B cell (primary cell): ENCODE results near the gene RCSD1. TPM values are rescaled to one million over a fixed set of nuclear protein-coding genes. Genes with fewer than 3 reads are reported as not detected.
A peak's percentile ranks its signal among the peaks of the same experiment; 100 is the strongest.

Source experiments
- ATAC-seq: fragments of 200-7000 bp; cut with Tn5 transposase; one replicate; pipeline ENCODE4 v1.10.0; 2021; ENCODE audit warnings: low read depth, mild to moderate bottlenecking, moderate number of reproducible peaks, moderate library complexity
- CTCF ChIA-PET: fragments of 350-600 bp; sonication (Branson Sonifier 250); formaldehyde crosslinking; loops from one replicate; lab custom pipeline; 2021; ENCODE audit warnings: antibody characterized with exemption, inconsistent platforms; lab: Charles Lee
- POLR2A ChIA-PET: fragments of 350-600 bp; sonication (Branson Sonifier 250); formaldehyde crosslinking; loops from one replicate; lab custom pipeline; 2021; ENCODE audit warnings: antibody characterized with exemption; lab: Charles Lee
- DNase-seq: peaks from one replicate; pipeline ENCODE4 v3.0.0; 2013
- H2AFZ ChIP-seq: 2 replicates; pipeline ENCODE4 v1.6.1; 2012; ENCODE audit warnings: mild to moderate bottlenecking, low read depth, low read length; ENCODE audit not compliant: insufficient read depth, poor library complexity, severe bottlenecking
- H3K27ac ChIP-seq, 2 donors: 1 replicate in 1 of 2; 2 replicates in 1 of 2; pipeline ENCODE4 v1.5.1; 2012 to 2013; ENCODE audit warnings: low read length in 2 of 2, mild to moderate bottlenecking in 2 of 2, moderate library complexity in 1 of 2
- H3K27me3 ChIP-seq, 4 experiments: fragments of 200-600 bp in 1 of 4; sonication (generic) in 1 of 4; replicated peaks in 1 of 4; 1 replicate in 2 of 4; 2 replicates in 2 of 4; pipeline versions ENCODE4 v1.6.1 to v1.7.0; 2013 to 2016; ENCODE audit warnings: low read length in 3 of 4, mild to moderate bottlenecking in 2 of 4, mixed read lengths in 1 of 4, moderate library complexity in 1 of 4; ENCODE audit not compliant: insufficient read depth in 4 of 4, control insufficient read depth in 3 of 4; ENCODE audit errors: control extremely low read depth in 1 of 4
- H3K36me3 ChIP-seq, 2 experiments: replicated peaks in 1 of 2; 1 replicate in 1 of 2; 2 replicates in 1 of 2; pipeline versions ENCODE4 v1.6.1 to v1.7.1; 2013; ENCODE audit warnings: low read length in 1 of 2; ENCODE audit not compliant: insufficient read depth in 2 of 2, control insufficient read depth in 1 of 2; ENCODE audit errors: control extremely low read depth in 1 of 2, extremely low read depth in 1 of 2
- H3K4me1 ChIP-seq, 2 donors: fragments of 200-600 bp in 1 of 2; sonication (generic) in 1 of 2; 1 replicate in 1 of 2; 2 replicates in 1 of 2; pipeline versions ENCODE4 v1.5.1 to v1.6.1; 2013 to 2017; ENCODE audit warnings: low read length in 2 of 2; ENCODE audit not compliant: control insufficient read depth in 2 of 2, insufficient read depth in 2 of 2
- H3K4me2 ChIP-seq: replicated peaks from 2 replicates; pipeline ENCODE3; 2012; ENCODE audit warnings: mild to moderate bottlenecking, low read depth, low read length; ENCODE audit not compliant: poor library complexity, severe bottlenecking
- H3K4me3 ChIP-seq, 5 experiments: fragments of 200-600 bp in 1 of 5; sonication (generic) in 1 of 5; 1 replicate in 3 of 5; 2 replicates in 2 of 5; pipeline versions ENCODE4 v1.5.1 to v1.7.0; 2011 to 2016; ENCODE audit warnings: low read length in 4 of 5, mild to moderate bottlenecking in 4 of 5, low read depth in 2 of 5, control low read depth in 1 of 5, moderate library complexity in 1 of 5; ENCODE audit not compliant: insufficient read depth in 1 of 5; ENCODE audit errors: control extremely low read depth in 1 of 5, extremely low read depth in 1 of 5
- H3K79me2 ChIP-seq: fragments of 200-600 bp; sonication (generic); one replicate; pipeline ENCODE4 v1.6.0; 2016; ENCODE audit warnings: low read length; ENCODE audit not compliant: control insufficient read depth, insufficient read depth
- H3K9ac ChIP-seq: fragments of 200-600 bp; sonication (generic); 2 replicates; pipeline ENCODE4 v1.6.1; 2017; ENCODE audit warnings: mild to moderate bottlenecking, low read length, moderate library complexity
- H3K9me3 ChIP-seq, 3 donors: one replicate each; pipeline versions ENCODE4 v1.6.1 to v1.7.1; 2013; ENCODE audit warnings: low read length in 2 of 3; ENCODE audit not compliant: control insufficient read depth in 2 of 3, insufficient read depth in 1 of 3; ENCODE audit errors: control extremely low read depth in 1 of 3
- H4K20me1 ChIP-seq: 2 replicates; pipeline ENCODE4 v1.6.0; 2012; ENCODE audit warnings: mild to moderate bottlenecking, low read length; ENCODE audit not compliant: insufficient read depth, control insufficient read depth, poor library complexity, severe bottlenecking
- H3K27ac Mint-ChIP-seq: one replicate; pipeline ENCODE4 v1.8.0; 2021; ENCODE audit warnings: mixed read lengths
- H3K27me3 Mint-ChIP-seq: one replicate; pipeline ENCODE4 v1.8.0; 2021; ENCODE audit warnings: mixed read lengths
- H3K4me1 Mint-ChIP-seq: one replicate; pipeline ENCODE4 v1.8.0; 2021; ENCODE audit warnings: mixed read lengths
- H3K4me3 Mint-ChIP-seq: one replicate; pipeline ENCODE4 v1.8.0; 2021; ENCODE audit warnings: mixed read lengths
- H3K9me3 Mint-ChIP-seq: one replicate; pipeline ENCODE4 v1.8.0; 2022; ENCODE audit warnings: mixed read lengths; ENCODE audit not compliant: insufficient read depth
- CTCF ChIP-seq: fragments of 200-600 bp; IDR thresholded peaks from one replicate; pipeline ENCODE4 v1.8.0; 2022; ENCODE audit warnings: antibody characterized with exemption, mild to moderate bottlenecking
- EZH2 ChIP-seq: IDR thresholded peaks from 2 replicates; pipeline ENCODE4 v1.6.1; 2012; ENCODE audit warnings: borderline replicate concordance, low read depth, mild to moderate bottlenecking, moderate library complexity, low read length; ENCODE audit not compliant: insufficient read depth, poor library complexity, severe bottlenecking
- WGBS: methylation state at CpG from one replicate; pipeline ENCODE4 v1.1.5; 2013; ENCODE audit warnings: missing lambda C conversion rate; ENCODE audit not compliant: insufficient coverage; 5-methylcytosine and 5-hydroxymethylcytosine counted together
- intact Hi-C: fragments of 100-400 bp; cut with micrococcal nuclease; formaldehyde crosslinking; loops from one replicate; pipeline ENCODE4 v1.10.0; 2022
- polyA plus RNA-seq: library from polyadenylated mRNA; depleted of rRNA; stranded (reverse); fragments of >200 nt; gene quantifications from 2 replicates; pipeline ENCODE4 v1.2.3, GENCODE V29; 2012
- total RNA-seq, 2 donors: library from RNA; stranded (reverse); fragments of 120-200 nt in 1 of 2; gene quantifications; 1 replicate in 1 of 2; 2 replicates in 1 of 2; pipeline versions ENCODE4 v1.2.3 to v1.2.4, GENCODE V29; 2013 to 2022

Gene RCSD1
- total and polyA plus RNA-seq, 2 donors (not counting 1 experiment from before 2014, with no cell fraction given) = 129 to 525 TPM

DNA sequence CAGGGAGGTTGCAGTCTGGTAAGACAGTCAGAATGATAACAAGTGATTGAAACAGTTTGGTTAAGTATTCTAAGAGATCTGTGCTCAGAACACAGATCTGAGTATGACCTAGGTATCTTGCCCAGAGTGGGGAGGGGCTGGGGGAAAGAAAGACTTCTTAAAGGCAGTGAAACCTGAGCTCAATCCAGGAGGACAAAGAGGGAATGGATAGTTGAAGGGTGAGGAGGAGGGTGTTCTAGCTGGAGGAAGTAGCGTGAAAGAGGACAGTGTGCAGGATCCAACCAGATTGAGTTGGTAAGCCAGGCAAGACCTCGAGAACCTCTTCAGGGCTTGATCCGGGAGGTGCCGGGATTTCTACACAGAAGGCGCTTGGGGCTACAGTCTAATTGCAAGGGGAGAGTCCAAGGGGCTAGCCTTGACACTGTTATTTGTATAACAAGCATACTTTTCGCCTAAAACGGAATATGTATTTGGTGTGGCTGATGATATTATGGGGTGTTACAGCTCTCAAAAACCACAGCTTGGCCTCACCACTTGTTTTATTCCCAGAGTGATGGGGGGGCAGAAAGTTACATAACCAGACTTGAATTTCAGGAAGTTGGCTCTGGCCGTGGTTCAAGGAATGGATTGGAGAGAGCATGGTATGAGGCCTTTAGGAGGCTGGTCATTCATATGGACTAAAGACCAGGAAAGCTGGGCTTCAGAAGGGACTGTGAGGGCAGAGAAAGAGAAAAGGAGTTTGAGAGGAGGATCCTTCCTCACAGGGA, 19.1 kb downstream of the RCSD1 start:
- peak overlapping the region; percentile 76 to 83 for H3K27ac ChIP-seq
- H3K27me3 ChIP-seq = no peaks in the 10 kb centered on the region
- Mint-ChIP-seq H3K4me1 (peaks cover 89% of the 10 kb centered on the region), H3K27me3 (no peaks in the 10 kb centered on the region), H3K4me3 (peak overlapping the region; percentile 84), H3K9me3 (no peaks in the 10 kb centered on the region), H3K27ac (peak overlapping the region; percentile 94)
- DNase-seq = peak; percentile 23
- ATAC-seq = no peak
- peaks cover 100% of the 10 kb centered on the region for H3K79me2 ChIP-seq
- CTCF ChIA-PET = interaction anchor here (1.3 to 5.0 kb wide), 7 partner anchors 8 to 49 kb away, joined by 3 to 52 read pairs (median 20); no protein-coding TSS in a partner anchor
- H2AFZ ChIP-seq = no peak overlapping the region
- H3K4me2 ChIP-seq = peak overlapping the region; percentile 58
- peaks cover 94% of the 10 kb centered on the region for H4K20me1 ChIP-seq
- H3K4me3 ChIP-seq = peak overlapping the region in 1 of 5 experiments; percentile 16
- TF ChIP-seq CTCF (no peak), EZH2 (no peak)
- POLR2A ChIA-PET = interaction anchor here (0.9 to 2.6 kb wide), 7 partner anchors 13 to 32 kb away, joined by 3 to 13 read pairs (median 4); partner anchors contain the start of gene RCSD1
- WGBS = 39% methylated on average over 3 of the region's 8 CpGs
- H3K36me3 ChIP-seq = peaks cover 8 to 52% of the 10 kb centered on the region in 2 experiments
- no peaks in the 10 kb centered on the region for H3K9me3 ChIP-seq
- peak overlapping the region; percentile 30 for H3K9ac ChIP-seq
- intact Hi-C loops = no loop called here
- H3K4me1 ChIP-seq = peaks cover 82 to 86% of the 10 kb centered on the region in 2 donors
